ENCODE measurements around the gene CACNA1S.
A peak's percentile ranks its signal among the peaks of the same experiment; 100 is the strongest.

CACNA1S gene

GRCh38 chr1:201060586-201060985 lies 51.6 kb downstream of the CACNA1S start:
- no peak for DNase-seq

GRCh38 chr1:201059871-201060555 lies 52.2 kb downstream of the CACNA1S start:
- DNase-seq, result no peak

- no peak for DNase-seq
These were observed 52.8 kb downstream of the CACNA1S start for GRCh38 chr1:201059401-201059800.

DNA sequence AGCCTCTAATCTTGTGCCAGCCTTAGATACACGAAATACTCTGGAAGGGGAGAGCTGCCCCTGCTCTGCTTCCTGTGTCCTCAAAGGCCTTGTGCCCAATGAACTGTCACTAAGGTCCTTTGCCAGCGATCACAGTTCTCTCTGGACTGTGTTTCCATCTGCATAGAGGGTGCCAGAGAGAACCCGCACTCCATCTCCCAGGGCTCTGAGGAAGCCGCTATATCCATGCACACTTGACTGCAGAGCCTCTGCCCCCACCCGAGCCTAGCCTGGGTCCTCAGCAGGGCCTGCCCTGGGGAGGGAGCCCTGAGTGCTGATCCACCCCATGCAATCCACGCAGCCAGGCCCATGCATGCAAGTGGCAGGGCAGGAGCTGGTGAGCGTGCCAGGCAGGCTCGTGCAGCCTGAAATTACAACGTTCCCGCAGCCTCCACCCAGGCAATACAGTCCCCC lies 58.1 kb downstream of the CACNA1S start:
- no peak for DNase-seq

DNA sequence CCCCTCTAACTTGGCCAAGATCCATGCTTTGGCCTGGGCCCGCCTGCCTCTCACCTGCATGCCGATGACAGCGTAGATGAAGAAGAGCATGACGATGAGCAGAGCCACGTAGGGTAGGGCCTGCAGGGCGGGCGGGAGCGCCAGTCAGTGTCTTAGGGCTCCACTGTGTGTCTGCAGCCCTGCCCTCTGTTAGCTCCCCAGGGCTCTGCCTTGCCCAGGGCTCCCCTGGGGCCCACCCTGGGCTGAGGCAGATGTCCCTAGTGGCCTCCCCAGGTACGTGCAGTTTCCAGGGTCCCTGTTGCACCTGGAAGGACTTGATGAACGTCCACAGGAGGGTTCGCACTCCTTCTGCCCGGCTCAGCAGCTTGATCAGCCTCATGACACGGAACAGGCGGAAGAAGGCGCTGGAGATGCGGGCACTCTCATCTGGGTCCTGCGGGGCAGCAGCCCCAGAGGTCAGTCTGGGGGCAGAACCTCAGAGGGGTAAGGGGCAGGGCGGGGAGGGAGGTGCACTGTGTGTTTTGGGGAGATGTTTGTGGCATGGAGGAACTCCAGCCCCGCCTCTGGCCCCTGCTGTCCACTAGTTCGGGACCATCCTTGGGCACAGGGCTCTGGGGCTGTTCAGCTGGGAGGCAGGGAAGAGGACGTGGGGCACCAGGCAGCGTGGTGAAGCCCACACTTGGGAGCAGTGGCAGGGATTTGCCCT lies 58.9 kb downstream of the CACNA1S start:
- no peak for DNase-seq

GRCh38 chr1:201051399-201051798 lies 60.8 kb downstream of the CACNA1S start:
- no peak for DNase-seq

DNA sequence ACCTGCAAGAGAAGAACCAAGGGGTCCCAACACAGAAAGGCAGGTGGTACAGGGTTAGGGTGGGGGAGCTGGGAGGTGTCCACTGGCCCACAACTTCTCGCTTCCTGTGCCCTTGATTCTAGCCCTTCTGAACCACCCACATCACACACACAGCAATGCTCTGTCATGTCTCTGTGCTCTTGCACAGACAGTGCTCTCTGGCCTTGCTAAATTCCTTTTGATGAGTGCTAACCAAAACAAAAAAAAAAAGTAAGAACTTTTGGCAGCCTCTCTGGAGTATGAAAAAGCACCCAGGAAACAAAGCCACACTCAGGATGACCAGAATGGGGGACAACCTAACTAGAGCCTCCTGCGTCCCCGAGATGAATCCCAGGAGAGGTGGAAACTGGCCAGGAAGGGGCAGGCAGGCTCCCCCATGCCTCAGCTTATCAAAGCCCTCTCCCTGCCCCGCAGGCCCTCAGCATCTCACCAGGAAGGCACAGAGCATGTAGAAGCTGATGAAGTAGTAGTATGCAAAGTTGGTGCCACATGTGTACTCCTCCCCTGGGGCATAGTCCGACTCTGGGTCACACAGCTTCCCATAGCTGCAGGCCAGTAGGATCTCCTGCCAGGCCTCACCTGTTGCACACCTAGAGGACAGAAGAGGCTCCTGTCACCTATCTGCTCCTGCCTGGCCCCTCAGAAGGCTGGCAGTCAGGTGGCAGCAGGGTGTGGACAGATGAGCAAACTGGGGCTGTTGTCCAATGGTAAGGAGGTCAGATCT lies 61.5 kb downstream of the CACNA1S start:
- DNase-seq, result no peak

DNA sequence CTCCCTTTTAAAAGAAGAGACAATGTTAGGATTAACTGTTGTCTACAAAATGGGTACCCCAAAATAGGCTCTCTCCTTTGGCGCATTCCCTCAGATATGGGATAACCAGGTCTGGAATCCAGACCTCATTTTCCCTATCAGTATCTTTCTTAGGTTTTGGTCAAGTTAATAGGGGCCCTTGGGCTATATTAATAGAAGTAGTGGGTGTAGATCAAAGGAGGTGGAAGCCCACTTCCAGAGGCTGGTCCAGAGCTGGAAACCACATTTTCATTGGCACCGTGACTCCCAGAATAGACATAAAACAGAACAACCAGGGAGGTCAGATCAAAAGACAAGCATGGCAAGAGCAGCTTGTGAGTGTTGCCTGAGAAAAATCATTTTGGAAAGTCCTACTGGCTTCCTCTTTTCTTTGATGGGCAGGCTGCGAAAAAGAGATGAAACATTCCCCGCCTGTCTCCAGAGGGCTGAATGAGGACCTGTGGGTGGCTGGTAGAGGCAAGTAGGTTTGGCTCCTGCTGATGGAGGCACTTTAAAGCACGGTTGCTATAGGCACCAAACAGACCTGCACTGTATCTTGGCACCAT lies 62.9 kb downstream of the CACNA1S start:
- no peak for DNase-seq

GRCh38 chr1:201048521-201048920 lies 63.7 kb downstream of the CACNA1S start:
- no peak for DNase-seq

DNA sequence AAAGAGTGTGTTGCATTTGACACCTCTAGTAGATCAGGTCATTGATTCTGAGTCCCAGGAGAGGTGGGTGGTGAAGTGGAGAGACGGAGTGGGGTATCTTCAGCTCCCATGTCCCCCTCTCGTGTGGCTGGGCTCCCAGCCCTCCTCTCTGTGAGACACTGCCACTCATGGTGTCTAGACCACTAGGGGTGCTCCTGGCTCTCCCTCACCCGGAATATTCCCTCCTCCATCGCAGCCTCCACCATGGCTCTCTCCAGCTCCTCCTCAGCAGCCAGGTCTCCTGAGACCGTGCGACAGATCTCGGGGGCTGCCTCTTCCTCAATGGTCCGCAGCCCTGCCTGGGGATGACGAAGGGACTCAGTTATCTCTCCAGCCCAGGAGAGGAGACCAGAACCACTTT lies 68.1 kb downstream of the CACNA1S start:
- DNase-seq, result no peak

DNA sequence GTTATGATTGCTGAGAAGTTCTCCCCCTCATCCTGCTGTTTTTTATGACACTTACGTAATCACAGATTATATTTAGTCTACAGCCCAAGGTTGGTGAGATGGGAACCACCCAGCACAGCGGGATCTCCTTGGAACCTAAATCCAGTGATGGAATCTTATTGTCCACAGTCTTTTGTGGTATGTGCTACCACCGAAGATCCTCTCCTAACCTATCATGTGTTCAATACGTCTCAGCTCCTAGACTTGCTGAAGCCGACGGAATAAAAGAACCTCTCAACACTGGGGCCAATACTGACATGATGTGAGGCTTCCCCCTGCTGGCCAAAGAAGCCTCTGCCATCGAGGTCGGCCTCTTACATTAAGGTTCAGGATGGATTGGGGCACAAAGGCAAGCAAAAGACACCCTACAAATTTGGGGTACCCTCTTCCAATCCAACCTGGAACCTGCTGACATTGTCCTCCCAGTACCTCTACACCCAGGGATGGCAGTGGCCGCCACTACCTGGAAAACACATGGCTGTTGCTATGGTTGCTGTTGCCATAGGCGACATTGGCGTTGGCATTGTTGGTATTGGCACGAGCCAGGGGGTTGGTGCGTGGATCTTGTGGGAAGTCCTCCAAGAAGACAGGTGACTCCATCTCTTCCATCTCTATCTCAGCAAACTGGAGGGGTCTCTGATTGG lies 69.3 kb downstream of the CACNA1S start:
- DNase-seq, result peak; percentile 70 to 76

GRCh38 chr1:201041011-201041410 lies 71.2 kb downstream of the CACNA1S start:
- no peak for DNase-seq

DNA sequence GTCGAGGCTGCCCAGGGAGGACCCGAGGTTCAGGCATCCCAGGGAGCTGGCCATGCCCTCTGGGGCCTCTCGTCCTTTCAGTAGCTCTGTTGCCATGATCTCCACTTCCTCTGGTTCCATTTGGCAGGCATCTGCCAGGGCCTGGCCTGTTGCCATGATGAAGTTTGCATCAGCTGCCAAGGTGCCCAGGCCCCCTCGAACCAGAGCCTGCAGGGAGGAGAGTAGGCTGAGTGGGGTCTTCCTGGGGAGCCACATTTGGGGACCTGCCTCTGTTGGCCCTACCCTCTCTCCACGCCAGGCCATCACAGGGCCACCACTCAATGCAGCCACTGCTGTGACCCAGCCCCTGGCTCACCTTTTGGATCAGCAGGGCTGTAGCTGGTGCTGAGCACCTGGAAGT lies 72.3 kb downstream of the CACNA1S start:
- no peak for DNase-seq

DNA sequence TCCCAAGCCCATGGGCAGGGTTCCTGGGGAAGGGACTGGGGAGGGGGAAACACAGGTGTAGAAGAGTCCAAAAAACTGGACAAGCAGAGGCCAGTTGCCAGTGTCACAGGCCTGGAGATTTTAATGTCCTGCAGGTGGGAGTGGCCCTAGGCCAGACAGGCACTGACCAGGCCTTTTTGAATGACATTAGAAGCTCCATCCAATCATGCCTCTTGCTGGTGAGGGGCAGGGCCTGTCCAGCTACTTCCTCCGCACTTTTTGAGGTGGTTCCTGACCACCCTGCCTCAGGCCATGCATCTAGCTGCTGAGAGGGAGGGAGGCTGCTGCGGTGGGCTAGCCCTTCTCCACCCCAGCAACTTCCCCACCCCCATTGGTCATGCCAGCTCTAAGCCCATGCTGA lies 72.8 kb downstream of the CACNA1S start:
- no peak for DNase-seq

DNA sequence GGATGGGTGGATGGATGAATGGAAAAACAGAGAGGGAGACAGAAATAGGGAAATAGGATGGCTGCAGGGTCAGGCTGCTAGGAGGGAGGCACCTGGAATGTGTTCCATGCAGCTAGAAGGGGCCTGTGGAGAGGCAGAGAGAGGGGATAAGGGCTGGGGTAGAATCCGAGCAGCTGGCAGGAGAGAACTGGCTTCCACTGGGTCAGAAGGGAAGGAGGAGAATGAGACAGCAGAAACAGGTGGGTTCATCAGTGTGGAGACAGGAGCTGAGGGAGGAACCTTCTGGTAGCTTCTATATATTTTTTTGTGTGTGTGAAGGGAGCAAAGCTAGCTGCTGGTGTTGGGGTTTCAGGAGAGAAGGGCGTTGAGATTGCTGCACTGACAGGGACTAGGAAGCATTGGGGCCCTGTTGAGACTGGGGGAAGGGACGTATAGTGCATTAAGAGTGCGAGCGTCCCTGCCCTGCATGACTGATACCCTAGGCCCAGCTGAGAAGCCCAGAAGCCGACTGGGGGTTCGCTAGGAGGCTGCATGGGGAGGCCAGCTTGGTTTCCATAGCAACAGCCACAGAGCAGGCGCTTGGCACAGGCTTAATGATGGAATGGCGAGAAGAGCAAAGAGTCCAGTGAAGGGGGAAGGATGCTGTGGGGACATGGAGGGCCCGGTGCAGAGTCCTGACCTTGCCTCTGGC lies 73.9 kb downstream of the CACNA1S start:
- DNase-seq, result no peak

DNA sequence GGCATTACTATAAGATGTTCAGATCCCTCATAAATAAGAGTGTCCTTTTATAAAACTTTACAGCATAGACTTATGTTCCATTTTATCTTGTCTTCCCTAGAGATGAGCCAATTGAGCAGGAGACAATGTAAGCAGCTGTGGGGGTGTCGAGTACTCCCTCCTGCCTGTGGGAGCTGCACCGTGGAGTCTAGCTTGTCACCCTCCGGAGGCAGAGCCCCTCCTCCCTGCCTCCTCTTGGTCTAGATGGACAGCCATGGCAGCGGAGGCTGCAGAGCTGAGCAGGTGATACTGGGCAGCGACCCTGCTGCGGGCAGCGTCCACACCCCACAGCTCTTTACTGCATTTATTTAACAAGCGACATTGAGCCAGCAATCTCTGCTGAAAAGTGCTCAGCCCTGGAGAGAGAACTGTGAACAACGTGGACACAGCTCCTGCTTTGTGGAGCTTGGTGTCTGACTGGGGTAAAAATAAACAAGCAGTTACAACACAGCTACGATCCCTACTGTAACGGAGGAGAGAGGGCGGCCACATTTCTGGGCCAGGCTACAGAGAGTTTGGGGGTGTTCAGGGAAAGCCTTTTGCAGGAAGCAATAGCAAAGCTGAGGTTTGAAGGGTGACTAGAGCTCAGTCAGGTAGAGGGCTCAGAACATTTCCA lies 75.9 kb downstream of the CACNA1S start:
- DNase-seq, result no peak

- no peak for DNase-seq
These were observed 77.6 kb downstream of the CACNA1S start for GRCh38 chr1:201034671-201035070.

DNA sequence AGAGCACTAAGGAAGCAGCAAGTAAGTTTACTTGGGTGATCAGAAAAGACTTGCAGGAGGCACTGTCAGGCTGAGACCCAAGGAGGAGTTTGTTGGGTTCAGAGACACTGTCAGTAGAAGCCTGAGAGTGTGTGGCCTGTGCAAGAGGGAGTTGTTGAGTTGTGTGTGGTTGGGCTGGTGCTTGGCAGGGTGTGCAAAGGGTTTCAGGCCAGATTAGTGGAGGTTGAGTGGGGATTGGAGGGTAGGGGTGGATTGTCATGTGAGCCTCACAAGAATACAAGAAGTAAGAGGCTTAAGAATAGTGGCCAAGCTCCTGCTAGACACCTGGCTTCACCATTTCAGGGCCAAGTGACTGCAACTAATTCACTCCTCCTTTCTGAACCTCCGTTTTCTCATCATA lies 79.8 kb downstream of the CACNA1S start:
- DNase-seq, result no peak

- DNase-seq, result no peak
These were observed 83.8 kb downstream of the CACNA1S start for GRCh38 chr1:201028461-201028889.

DNA sequence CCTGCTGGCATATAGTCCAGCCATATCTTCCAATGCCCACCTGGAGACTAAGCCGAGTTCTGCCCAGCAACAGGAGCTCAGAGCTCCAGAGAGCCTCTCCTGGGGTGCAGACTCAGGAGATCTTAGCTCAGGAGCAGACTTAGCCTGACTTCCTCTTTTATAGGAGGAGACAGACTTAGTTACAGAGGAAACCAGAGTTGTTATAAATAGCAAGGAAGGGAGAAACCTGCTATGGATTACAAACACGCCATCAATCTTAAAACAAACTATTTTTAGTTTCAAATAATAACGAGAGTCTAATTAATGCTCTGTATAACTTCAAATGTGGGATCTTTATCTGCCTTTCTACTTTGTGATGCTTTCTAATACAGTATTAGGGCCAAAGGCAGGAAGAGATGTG lies 85.4 kb downstream of the CACNA1S start:
- no peak for DNase-seq

- DNase-seq, result no peak
These were observed 86.0 kb downstream of the CACNA1S start for GRCh38 chr1:201026234-201026633.

DNA sequence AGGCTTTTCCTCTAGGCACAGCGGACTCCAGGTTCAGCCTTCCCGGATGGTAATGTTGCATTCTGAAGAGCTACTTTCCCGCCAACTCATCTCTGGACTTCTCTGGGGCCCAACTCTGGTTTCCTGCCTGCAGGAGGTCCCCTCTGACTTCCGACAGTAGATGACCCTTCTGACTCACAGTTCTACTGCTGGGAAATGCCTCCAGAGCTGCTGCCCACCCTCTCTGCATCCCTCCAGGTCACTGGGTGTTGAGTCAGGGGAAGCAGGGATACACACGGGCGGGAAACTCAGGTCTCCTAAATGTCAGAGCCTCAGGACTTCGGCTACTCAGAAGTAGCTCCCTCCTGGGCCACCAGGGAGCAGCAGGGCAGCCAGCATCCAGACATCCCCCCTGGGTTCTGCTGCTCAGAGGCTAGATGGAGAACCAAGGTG lies 86.6 kb downstream of the CACNA1S start:
- peak; percentile 33 to 55 for DNase-seq
